HFFc6 (cell line): ENCODE data around the gene E2F4. TPM values are rescaled to one million over a fixed set of nuclear protein-coding genes. Genes with fewer than 3 reads are reported as not detected.

Experiments
- DNase-seq: peaks from one replicate; pipeline ENCODE4 v3.0.0-alpha.2; 2018
- H3K27ac Mint-ChIP-seq: 2 replicates; pipeline ENCODE4 v1.8.0; 2020; ENCODE audit warnings: mild to moderate bottlenecking, mixed read lengths
- H3K27me3 Mint-ChIP-seq: 2 replicates; pipeline ENCODE4 v1.8.0; 2021; ENCODE audit warnings: mild to moderate bottlenecking, moderate library complexity, mixed read lengths; ENCODE audit not compliant: insufficient read depth
- H3K36me3 Mint-ChIP-seq: 2 replicates; pipeline ENCODE4 v1.8.0; 2021; ENCODE audit warnings: low read depth, mixed read lengths
- H3K4me1 Mint-ChIP-seq: 2 replicates; pipeline ENCODE4 v1.8.0; 2020; ENCODE audit warnings: low read depth, mixed read lengths
- H3K4me3 Mint-ChIP-seq: 2 replicates; pipeline ENCODE4 v1.8.0; 2020; ENCODE audit warnings: mild to moderate bottlenecking, moderate library complexity, mixed read lengths
- H3K9me3 Mint-ChIP-seq: 2 replicates; pipeline ENCODE4 v1.8.0; 2020; ENCODE audit warnings: mild to moderate bottlenecking, mixed read lengths
- CTCF ChIP-seq: fragments of 200-600 bp; sonication (generic); IDR thresholded peaks from 2 replicates; pipeline ENCODE4 v1.5.0; 2021; ENCODE audit warnings: antibody characterized with exemption, mild to moderate bottlenecking
- total RNA-seq, 6 experiments: library from RNA; stranded (reverse); fragmentation: NEBNext Ultra II Directional; extraction: Animal tissue kit (Norgen Biotek cat#: 25700); gene quantifications; 2 replicates in 1 of 6; 3 replicates in 5 of 6; pipeline ENCODE4 v1.2.3, GENCODE V29; 2021

E2F4 gene
- total RNA-seq, 6 experiments from 2014 or later = 52.9 to 64.7 (median 61.0) TPM

- peaks cover 12% of the 10 kb centered on the region for H3K27me3 Mint-ChIP-seq
- H3K27ac Mint-ChIP-seq = no peak overlapping the region
- H3K36me3 Mint-ChIP-seq = no peaks in the 10 kb centered on the region
Observed at GRCh38 chr16:67157106-67157748, 34.7 kb upstream of the E2F4 start.

GRCh38 chr16:67157892-67158635 lies 33.9 kb upstream of the E2F4 start:
- Mint-ChIP-seq H3K4me3 (peak overlapping the region; percentile 92), H3K27ac (no peak overlapping the region), H3K9me3 (no peaks in the 10 kb centered on the region), H3K4me1 (peaks cover 9% of the 10 kb centered on the region), H3K36me3 (no peaks in the 10 kb centered on the region), H3K27me3 (peaks cover 12% of the 10 kb centered on the region)
- DNase-seq = no peak
- TF ChIP-seq CTCF = no peak

More at GRCh38 chr16:67157106-67157748, 34.7 kb upstream of the E2F4 start:
- H3K9me3 Mint-ChIP-seq = no peaks in the 10 kb centered on the region
- no peak for DNase-seq
- no peak for TF ChIP-seq CTCF
- H3K4me1 Mint-ChIP-seq = peaks cover 9% of the 10 kb centered on the region
- H3K4me3 Mint-ChIP-seq = no peak overlapping the region

- Mint-ChIP-seq H3K4me3 (peak overlapping the region; percentile 92), H3K27ac (peak overlapping the region; percentile 72), H3K27me3 (peaks cover 12% of the 10 kb centered on the region), H3K9me3 (no peaks in the 10 kb centered on the region), H3K4me1 (peaks cover 9% of the 10 kb centered on the region), H3K36me3 (no peaks in the 10 kb centered on the region)
- TF ChIP-seq CTCF = no peak
- DNase-seq = no peak
Observed at GRCh38 chr16:67158637-67159600, 33.0 kb upstream of the E2F4 start.

- no peaks in the 10 kb centered on the region for H3K36me3 Mint-ChIP-seq
- H3K9me3 Mint-ChIP-seq = no peaks in the 10 kb centered on the region
- H3K4me3 Mint-ChIP-seq = no peak overlapping the region; the same call in 1 of the 2 replicates
- peaks cover 14% of the 10 kb centered on the region for H3K27me3 Mint-ChIP-seq
- DNase-seq = no peak
- no peak overlapping the region for H3K27ac Mint-ChIP-seq
- peaks cover 9% of the 10 kb centered on the region for H3K4me1 Mint-ChIP-seq
- TF ChIP-seq CTCF = no peak
Observed at GRCh38 chr16:67161595-67162058, 30.3 kb upstream of the E2F4 start.

GRCh38 chr16:67162506-67163163 lies 29.3 kb upstream of the E2F4 start:
- Mint-ChIP-seq H3K4me3 (peak overlapping the region; percentile 37; the same call in 1 of the 2 replicates), H3K9me3 (no peaks in the 10 kb centered on the region), H3K4me1 (peaks cover 9% of the 10 kb centered on the region), H3K36me3 (no peaks in the 10 kb centered on the region), H3K27ac (no peak overlapping the region), H3K27me3 (peaks cover 12% of the 10 kb centered on the region; the same call in 1 of the 2 replicates)
- no peak for DNase-seq
- no peak for TF ChIP-seq CTCF
